Omental fat pad (tissue), 4 donors: ENCODE results near the gene ELMOD3. TPM values are rescaled to one million over a fixed set of nuclear protein-coding genes. Genes with fewer than 3 reads are reported as not detected.
"Not testable (repeated sequence)": the region's sequence is repeated elsewhere in the genome, so short reads cannot be mapped to it uniquely, and the experiment has no call there.

Experiments used
- ATAC-seq: fragments of 150-250 bp; one replicate; pipeline ENCODE4 v1.9.1; 2016; ENCODE audit warnings: mild to moderate bottlenecking, moderate library complexity; ENCODE audit not compliant: low FRiP score
- DNase-seq: peaks from one replicate; pipeline ENCODE4 v3.0.0-alpha.2; 2019; ENCODE audit warnings: low spot score
- CTCF ChIP-seq, 3 donors: fragments of 450-650 bp; IDR thresholded peaks; one replicate each; pipeline ENCODE4 v1.5.1; 2016 to 2017; ENCODE audit warnings: antibody characterized with exemption in 3 of 3, mild to moderate bottlenecking in 3 of 3, moderate library complexity in 2 of 3
- total RNA-seq, 4 donors: library from RNA; depleted of rRNA; stranded (reverse); fragments of >200 nt; gene quantifications; one replicate each; pipeline ENCODE4 v1.1.0, GENCODE V29; 2016

The ELMOD3 gene
- total RNA-seq, 4 donors from 2014 or later = 42.2 to 83.8 (median 67.9) TPM

GRCh38 chr2:85330839-85331636 lies 23.5 kb upstream of the ELMOD3 start:
- TF ChIP-seq CTCF (IDR thresholded peaks at IDR 0.05) = no peak
- ATAC-seq (no peak), DNase-seq (no peak)

GRCh38 chr2:85333877-85334276 lies 20.7 kb upstream of the ELMOD3 start:
- ATAC-seq, DNase-seq: not testable (repeated sequence)

DNA sequence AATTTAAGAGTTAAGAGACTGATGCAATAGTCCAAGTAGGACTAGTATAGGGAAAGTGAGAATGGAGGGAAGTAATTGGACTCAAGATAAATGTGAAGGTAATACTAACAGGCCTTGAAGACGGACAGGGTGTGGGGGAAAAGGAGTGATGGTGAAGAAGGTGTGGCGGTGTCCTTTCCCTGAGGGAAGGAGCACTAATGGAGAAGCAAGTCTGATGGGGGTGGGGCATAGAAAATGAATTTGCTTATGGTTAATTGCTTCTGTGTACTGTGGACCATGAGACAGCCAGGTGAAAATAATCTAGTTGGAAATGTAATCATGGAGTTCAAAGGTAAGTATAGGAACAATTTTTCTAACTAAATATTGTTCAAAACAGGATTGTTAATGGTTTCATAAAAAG lies 19.6 kb upstream of the ELMOD3 start:
- no peak for ATAC-seq

DNA sequence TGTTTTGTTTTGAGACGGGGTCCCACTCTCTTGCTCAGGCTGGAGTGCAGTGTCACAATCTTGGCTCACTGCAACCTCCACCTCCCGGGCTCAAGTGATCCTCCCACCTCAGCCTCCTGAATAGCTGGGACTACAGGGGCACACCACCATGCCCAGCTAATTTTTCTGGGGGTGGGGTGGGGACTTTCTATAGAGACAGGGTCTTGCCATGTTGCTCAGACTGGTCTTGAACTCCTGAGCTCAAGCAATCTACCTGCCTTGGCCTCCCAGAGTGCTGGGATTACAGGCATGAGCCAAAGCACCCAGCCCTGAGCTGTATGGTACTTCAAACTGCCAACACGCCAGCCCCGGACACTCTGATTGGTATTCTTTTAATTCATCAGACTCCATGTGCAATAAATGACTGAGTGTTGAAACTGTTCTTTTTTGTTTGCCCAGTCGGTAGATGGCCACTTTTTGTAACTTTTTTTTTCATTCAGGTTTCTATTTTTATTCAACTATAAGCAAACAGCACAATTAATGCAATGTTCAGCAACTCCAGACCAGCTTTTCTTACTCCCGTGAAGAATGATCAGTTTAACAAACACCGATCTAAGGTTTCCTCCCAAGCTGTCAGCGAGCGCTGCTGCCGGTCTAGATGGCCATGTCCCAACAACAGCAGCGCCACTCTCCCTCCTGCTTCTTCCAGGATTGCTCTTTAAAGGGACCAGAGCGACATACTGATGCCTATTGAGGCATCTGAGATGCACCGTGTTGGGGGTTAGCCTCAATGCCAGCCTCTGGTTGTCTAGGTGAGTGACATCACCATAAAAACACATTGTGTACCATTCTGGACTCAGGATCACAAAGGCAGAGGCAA lies 14.3 kb upstream of the ELMOD3 start:
- ATAC-seq (no peak), DNase-seq (no peak)
- no peak for TF ChIP-seq CTCF (IDR thresholded peaks at IDR 0.05)

More for the DNA sequence above, 19.6 kb upstream of the ELMOD3 start:
- TF ChIP-seq CTCF (IDR thresholded peaks at IDR 0.05) = no peak
- no peak for DNase-seq

DNA sequence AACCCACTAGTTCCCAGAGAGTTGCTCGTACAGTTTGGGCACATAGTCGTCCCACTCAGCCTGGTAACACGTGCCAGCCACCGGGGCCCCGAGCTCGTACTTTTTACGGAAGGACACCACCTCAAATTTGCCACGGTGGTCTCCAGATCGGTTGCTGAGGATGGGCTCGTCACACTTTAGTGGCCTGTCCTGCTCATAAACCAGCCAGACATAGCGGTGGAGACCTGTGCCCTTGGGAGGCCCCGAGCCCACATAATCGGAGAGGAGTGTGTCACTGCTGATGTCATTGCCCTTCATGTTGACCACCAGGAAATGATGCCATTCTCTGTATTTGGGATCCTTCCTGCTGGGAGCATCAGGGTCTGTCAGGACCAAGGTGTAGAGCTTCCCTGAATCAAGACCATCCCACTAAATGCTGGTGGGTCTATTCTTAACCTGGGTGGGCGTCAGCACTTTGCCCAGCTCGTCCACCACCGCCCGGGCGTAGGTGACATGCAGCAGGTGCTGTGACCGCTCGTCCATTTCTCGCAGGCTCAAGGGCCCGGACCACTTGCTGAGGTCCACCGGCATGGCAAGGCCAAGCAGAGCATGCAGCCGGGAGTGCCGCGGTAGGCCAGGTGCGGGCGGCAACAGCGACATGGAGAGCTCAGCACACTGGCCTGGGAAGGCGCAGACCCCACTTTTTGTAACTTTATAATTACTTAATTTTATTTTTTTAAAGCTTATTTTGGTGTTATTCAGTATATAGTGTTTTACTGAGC lies 13.1 kb upstream of the ELMOD3 start:
- DNase-seq (no peak), ATAC-seq (no peak)
- no peak for TF ChIP-seq CTCF (IDR thresholded peaks at IDR 0.05)

DNA sequence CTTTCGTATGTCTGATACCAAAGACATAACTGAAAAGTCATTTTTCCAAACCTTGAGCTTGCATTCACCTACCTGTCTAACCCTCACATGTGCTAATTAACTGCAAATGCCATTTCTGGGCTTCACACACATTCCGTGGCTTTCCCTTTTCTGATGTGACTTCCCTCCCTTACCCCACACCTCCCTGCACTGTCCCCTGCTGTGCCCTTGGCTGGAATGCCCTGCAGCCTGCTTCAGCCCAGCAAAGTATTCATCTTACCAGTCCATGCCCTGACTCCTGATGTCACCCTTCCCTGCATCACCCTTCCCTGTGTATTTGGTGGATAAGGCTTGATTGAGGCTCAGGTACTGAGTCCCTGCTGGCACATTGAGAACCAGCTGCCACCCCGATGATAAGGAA lies 12.4 kb upstream of the ELMOD3 start:
- ATAC-seq = no peak
- no peak for DNase-seq
- TF ChIP-seq CTCF (IDR thresholded peaks at IDR 0.05) = no peak

DNA sequence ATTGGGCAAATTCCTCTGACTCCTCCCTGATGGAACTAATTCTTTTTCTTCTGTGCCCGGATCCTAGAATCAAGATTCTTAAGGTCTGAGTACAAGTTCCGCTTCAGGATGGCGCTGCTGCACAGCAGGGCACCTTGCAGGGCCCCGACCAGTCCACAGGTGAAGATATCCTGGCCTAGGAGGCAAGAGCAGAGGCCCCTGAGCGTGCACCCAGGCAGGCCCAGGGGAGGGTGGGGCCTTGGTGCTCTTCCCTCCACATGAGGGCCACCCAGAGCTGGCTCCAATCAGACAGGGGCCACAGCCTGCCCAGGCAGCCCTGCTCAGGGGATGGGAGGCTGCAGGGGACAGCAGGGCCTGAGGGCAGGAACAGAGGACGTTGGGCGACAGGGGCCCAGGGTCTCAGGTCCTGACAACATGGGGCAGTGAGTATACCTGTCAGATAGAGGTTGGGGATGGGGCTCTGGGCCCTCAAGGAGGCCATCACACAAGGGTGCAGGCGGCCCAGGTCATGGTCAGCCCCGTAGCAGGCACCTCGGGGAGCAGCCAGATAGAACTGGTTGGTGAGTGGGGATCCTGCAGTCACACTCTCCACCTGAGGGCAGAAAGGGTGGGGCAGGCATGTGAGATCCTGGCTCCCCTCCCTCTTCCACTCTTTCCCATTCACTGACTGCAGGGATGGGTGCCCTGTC lies 11.2 kb upstream of the ELMOD3 start:
- ATAC-seq, DNase-seq: not testable (repeated sequence)
